Panc1 (cell line): Measurements from ENCODE around the gene CXCL17. TPM values are rescaled to one million over a fixed set of nuclear protein-coding genes. Genes with fewer than 3 reads are reported as not detected.

ENCODE experiments used
- ATAC-seq: fragments of 200-7000 bp; cut with Tn5 transposase; 2 replicates; pipeline ENCODE4 v1.9.1; 2020; ENCODE audit warnings: mild to moderate bottlenecking, moderate library complexity
- BruUV-seq: library from RNA; stranded (reverse); fragments of 400-500 nt; replicated peaks from 2 replicates; lab custom pipeline; 2021; lab: Mats Ljungman, UMichigan
- CTCF ChIA-PET: fragments of 300-600 bp; sonication (Branson Sonifier 250); formaldehyde crosslinking; loops from one replicate; lab custom pipeline; 2022; ENCODE audit warnings: antibody characterized with exemption; lab: Charles Lee
- POLR2A ChIA-PET: fragments of 300-600 bp; sonication (Branson Sonifier 250); formaldehyde crosslinking; loops from one replicate; lab custom pipeline; 2022; ENCODE audit warnings: antibody characterized with exemption; lab: Charles Lee
- DNase-seq: peaks from one replicate; pipeline ENCODE4 v3.0.0-alpha.2; 2010; ENCODE audit warnings: low read depth, low spot score
- H3K27ac ChIP-seq: 2 replicates; pipeline ENCODE4 v1.5.1; 2011; ENCODE audit warnings: mild to moderate bottlenecking, low read length, inconsistent platforms
- H3K27me3 ChIP-seq: fragments of 200-500 bp; sonication (Bioruptor generic); 2 replicates; pipeline ENCODE4 v1.6.0; 2014; ENCODE audit warnings: low read length, inconsistent platforms; ENCODE audit not compliant: control insufficient read depth, insufficient read depth
- H3K36me3 ChIP-seq: fragments of 200-500 bp; sonication (Bioruptor generic); 2 replicates; pipeline ENCODE4 v1.5.1; 2014; ENCODE audit warnings: inconsistent platforms, mild to moderate bottlenecking, low read length, moderate library complexity; ENCODE audit not compliant: control insufficient read depth, insufficient read depth
- H3K4me1 ChIP-seq: 2 replicates; pipeline ENCODE4 v1.5.1; 2011; ENCODE audit warnings: inconsistent platforms, mild to moderate bottlenecking, low read length, moderate library complexity; ENCODE audit not compliant: control insufficient read depth, insufficient read depth
- H3K4me3 ChIP-seq, 2 experiments: 2 replicates each; pipeline ENCODE4 v1.5.1; 2011 to 2012; ENCODE audit warnings: low read depth in 2 of 2, low read length in 2 of 2, mild to moderate bottlenecking in 2 of 2, inconsistent platforms in 1 of 2, moderate library complexity in 1 of 2
- H3K9me3 ChIP-seq: fragments of 200-500 bp; sonication (Bioruptor generic); 2 replicates; pipeline ENCODE4 v1.5.1; 2014; ENCODE audit warnings: low read depth, mild to moderate bottlenecking, inconsistent platforms, low read length, moderate library complexity; ENCODE audit not compliant: control insufficient read depth, insufficient read depth
- POLR2AphosphoS5 ChIP-seq: IDR thresholded peaks from 2 replicates; pipeline ENCODE4 v1.6.1; 2012; ENCODE audit warnings: mild to moderate bottlenecking, low read depth, low read length, moderate library complexity
- SIN3A ChIP-seq: IDR thresholded peaks from 2 replicates; pipeline ENCODE4 v1.6.1; 2012; ENCODE audit warnings: low read depth, mild to moderate bottlenecking, low read length, moderate library complexity, borderline replicate concordance; ENCODE audit not compliant: insufficient read depth
- TCF7L2 ChIP-seq: IDR thresholded peaks from 2 replicates; pipeline ENCODE4 v1.6.1; 2011; ENCODE audit warnings: mild to moderate bottlenecking, low read depth, low read length, inconsistent platforms
- in situ Hi-C: cut with HindIII; loops from 2 replicates; pipeline ENCODE4 v1.10.0; 2016; ENCODE audit warnings: low sequenced_read_pairs, low pct_unique_long_range_greater_than_20kb
- intact Hi-C: fragments of 100-400 bp; cut with micrococcal nuclease; formaldehyde crosslinking; loops from one replicate; pipeline ENCODE4 v1.10.0; 2022; ENCODE audit not compliant: unreplicated experiment
- total RNA-seq: library from RNA; stranded (reverse); gene quantifications from one replicate; pipeline ENCODE4 v1.2.1, GENCODE V29; 2021; ENCODE audit not compliant: unreplicated experiment
- TF ChIP-seq, protein P1 (sequence below), 2 experiments: IDR thresholded peaks; 2 replicates each; pipeline ENCODE4 v1.6.1; 2011 to 2012; ENCODE audit warnings: low read depth in 2 of 2, control low read depth in 1 of 2, low read length in 1 of 2, mild to moderate bottlenecking in 1 of 2, moderate library complexity in 1 of 2; ENCODE audit not compliant: insufficient read depth in 1 of 2
- TF ChIP-seq, protein P2 (sequence below): fragments of 450-650 bp; IDR thresholded peaks from 2 replicates; pipeline ENCODE4 v1.5.1; 2017; ENCODE audit warnings: mild to moderate bottlenecking

Gene CXCL17
- total RNA-seq, 1 experiment from 2014 or later, result not detected

DNA sequence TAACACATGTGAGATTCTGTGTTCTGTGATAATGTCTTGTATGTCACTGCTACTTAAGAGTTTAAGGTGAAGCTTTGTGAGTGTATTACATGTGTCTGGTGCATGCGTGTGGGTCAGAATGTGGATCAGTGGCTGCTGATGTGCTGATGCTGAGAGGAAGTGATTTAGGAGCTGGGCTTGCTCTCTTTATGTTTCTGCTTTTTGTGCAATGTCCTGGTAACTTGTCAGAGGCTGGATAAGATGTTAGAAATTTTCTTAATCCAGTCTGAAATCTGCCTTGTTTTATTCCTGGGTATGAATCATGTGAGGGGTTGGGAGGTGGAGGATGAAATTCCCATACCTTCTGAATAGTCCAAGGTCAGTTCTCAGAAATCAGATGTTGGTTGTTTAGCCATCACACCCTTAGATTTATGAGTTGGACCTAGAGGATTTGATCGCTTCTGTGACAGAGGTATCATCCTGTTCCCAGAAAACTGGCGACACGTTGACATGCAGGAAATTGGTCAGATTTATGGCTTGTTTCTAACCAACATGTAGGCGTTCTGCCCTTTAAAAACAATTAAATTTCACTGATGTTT, 24.5 kb upstream of the CXCL17 start:
- no peaks in the 10 kb centered on the region for H3K9me3 ChIP-seq
- ChIA-PET CTCF (no interaction called here), POLR2A (no interaction called here)
- no peak for DNase-seq
- TF ChIP-seq POLR2AphosphoS5, result no peak
- TF ChIP-seq TCF7L2, result no peak
- TF ChIP-seq, protein P1, sequence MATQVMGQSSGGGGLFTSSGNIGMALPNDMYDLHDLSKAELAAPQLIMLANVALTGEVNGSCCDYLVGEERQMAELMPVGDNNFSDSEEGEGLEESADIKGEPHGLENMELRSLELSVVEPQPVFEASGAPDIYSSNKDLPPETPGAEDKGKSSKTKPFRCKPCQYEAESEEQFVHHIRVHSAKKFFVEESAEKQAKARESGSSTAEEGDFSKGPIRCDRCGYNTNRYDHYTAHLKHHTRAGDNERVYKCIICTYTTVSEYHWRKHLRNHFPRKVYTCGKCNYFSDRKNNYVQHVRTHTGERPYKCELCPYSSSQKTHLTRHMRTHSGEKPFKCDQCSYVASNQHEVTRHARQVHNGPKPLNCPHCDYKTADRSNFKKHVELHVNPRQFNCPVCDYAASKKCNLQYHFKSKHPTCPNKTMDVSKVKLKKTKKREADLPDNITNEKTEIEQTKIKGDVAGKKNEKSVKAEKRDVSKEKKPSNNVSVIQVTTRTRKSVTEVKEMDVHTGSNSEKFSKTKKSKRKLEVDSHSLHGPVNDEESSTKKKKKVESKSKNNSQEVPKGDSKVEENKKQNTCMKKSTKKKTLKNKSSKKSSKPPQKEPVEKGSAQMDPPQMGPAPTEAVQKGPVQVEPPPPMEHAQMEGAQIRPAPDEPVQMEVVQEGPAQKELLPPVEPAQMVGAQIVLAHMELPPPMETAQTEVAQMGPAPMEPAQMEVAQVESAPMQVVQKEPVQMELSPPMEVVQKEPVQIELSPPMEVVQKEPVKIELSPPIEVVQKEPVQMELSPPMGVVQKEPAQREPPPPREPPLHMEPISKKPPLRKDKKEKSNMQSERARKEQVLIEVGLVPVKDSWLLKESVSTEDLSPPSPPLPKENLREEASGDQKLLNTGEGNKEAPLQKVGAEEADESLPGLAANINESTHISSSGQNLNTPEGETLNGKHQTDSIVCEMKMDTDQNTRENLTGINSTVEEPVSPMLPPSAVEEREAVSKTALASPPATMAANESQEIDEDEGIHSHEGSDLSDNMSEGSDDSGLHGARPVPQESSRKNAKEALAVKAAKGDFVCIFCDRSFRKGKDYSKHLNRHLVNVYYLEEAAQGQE (IDR thresholded peaks at IDR 0.05; ENCODE audit: insufficient read depth in 1 of 2, low read depth in 2 of 2, low read length in 1 of 2), result no peak
- no peak for TF ChIP-seq SIN3A
- TF ChIP-seq, protein P2, sequence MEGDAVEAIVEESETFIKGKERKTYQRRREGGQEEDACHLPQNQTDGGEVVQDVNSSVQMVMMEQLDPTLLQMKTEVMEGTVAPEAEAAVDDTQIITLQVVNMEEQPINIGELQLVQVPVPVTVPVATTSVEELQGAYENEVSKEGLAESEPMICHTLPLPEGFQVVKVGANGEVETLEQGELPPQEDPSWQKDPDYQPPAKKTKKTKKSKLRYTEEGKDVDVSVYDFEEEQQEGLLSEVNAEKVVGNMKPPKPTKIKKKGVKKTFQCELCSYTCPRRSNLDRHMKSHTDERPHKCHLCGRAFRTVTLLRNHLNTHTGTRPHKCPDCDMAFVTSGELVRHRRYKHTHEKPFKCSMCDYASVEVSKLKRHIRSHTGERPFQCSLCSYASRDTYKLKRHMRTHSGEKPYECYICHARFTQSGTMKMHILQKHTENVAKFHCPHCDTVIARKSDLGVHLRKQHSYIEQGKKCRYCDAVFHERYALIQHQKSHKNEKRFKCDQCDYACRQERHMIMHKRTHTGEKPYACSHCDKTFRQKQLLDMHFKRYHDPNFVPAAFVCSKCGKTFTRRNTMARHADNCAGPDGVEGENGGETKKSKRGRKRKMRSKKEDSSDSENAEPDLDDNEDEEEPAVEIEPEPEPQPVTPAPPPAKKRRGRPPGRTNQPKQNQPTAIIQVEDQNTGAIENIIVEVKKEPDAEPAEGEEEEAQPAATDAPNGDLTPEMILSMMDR, result no peak
- H3K27me3 ChIP-seq, result no peaks in the 10 kb centered on the region
- no peak for ATAC-seq
- H3K36me3 ChIP-seq, result no peaks in the 10 kb centered on the region
- intact Hi-C loops, result no loop called here
- BruUV-seq, result no TSS peak
- H3K4me3 ChIP-seq, result no peak overlapping the region
- in situ Hi-C loops, result no loop called here
- H3K4me1 ChIP-seq, result 0 out of 2 replicates have a peak, but pooled peaks cover 2% of the 10 kb centered on the region
- no peak overlapping the region for H3K27ac ChIP-seq

DNA sequence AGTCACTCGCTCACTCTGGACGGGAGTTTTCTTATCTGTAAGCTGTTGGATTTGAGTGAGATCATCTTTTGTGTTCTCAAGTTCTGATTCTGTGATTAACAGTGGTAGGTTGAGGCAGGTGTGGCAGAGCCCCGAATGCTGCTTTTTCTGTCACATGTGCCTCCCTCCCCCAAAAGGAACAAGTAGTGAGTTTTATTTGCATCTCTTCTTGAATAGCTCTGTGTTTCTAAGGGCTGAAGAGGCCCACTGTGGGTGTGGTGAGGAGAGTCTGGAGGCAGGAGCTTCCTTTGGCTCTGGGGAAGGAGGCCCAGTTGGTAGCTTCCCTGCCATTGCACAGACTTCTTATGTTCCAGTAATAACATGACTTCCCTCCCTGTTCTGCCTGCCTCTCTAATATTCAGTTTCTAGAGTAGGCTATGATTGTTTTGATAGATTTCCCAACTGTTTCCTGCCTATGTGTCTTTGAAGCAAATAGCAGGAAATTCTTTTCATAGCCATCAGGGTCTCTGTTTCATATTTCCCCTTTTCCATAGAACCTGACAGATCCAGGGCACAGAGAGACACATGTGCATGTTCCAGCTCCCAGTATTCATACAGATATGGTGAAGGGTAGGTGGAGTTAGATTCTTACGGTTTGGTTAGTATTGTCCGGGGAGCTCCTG, 23.9 kb upstream of the CXCL17 start:
- no peaks in the 10 kb centered on the region for H3K9me3 ChIP-seq
- intact Hi-C loops (no loop called here), in situ Hi-C loops (no loop called here)
- BruUV-seq, result no TSS peak
- DNase-seq (no peak), ATAC-seq (no peak)
- H3K27ac ChIP-seq, result no peak overlapping the region
- H3K4me3 ChIP-seq, result no peak overlapping the region
- H3K36me3 ChIP-seq, result no peaks in the 10 kb centered on the region
- ChIA-PET POLR2A (no interaction called here), CTCF (interaction anchor here (0.6 kb wide), 2 partner anchors 13 to 130 kb away, joined by 3 to 4 read pairs; no protein-coding TSS in a partner anchor)
- no peaks in the 10 kb centered on the region for H3K27me3 ChIP-seq
- H3K4me1 ChIP-seq, result 0 out of 2 replicates have a peak, but pooled peaks cover 2% of the 10 kb centered on the region
- TF ChIP-seq, protein P2, result no peak
- no peak for TF ChIP-seq SIN3A
- no peak for TF ChIP-seq TCF7L2
- TF ChIP-seq POLR2AphosphoS5, result no peak
